OCI-LY7 (cell line): Measurements from ENCODE around the gene EFNA3. TPM values are rescaled to one million over a fixed set of nuclear protein-coding genes. Genes with fewer than 3 reads are reported as not detected.

ENCODE experiments used
- BruUV-seq: library from RNA; stranded (reverse); fragments of 400-500 nt; replicated peaks from 2 replicates; lab custom pipeline; 2021; lab: Mats Ljungman, UMichigan
- CTCF ChIA-PET: fragments of 300-600 bp; sonication (Branson Sonifier 250); formaldehyde crosslinking; loops from one replicate; lab custom pipeline; 2022; ENCODE audit warnings: antibody characterized with exemption; ENCODE audit not compliant: unreplicated experiment; lab: Charles Lee
- POLR2A ChIA-PET: fragments of 300-600 bp; sonication (Branson Sonifier 250); formaldehyde crosslinking; loops from one replicate; lab custom pipeline; 2022; ENCODE audit warnings: antibody characterized with exemption; lab: Charles Lee
- DNase-seq: peaks from one replicate; pipeline ENCODE4 v3.0.0-alpha.2; 2015; ENCODE audit warnings: low spot score
- H2AFZ ChIP-seq: fragments of 200-600 bp; sonication (generic), shearing (Covaris generic); 2 replicates; pipeline ENCODE4 v1.6.1; 2014; ENCODE audit warnings: mild to moderate bottlenecking, antibody characterized with exemption, low read length, moderate library complexity
- H3K27ac ChIP-seq: fragments of 200-600 bp; sonication (generic); 2 replicates; pipeline ENCODE4 v1.5.1; 2014; ENCODE audit warnings: mixed run types, low read depth, mild to moderate bottlenecking, moderate library complexity, low read length, inconsistent platforms; ENCODE audit not compliant: poor library complexity, severe bottlenecking
- H3K36me3 ChIP-seq: fragments of 200-600 bp; sonication (generic); 2 replicates; pipeline ENCODE4 v1.6.1; 2014; ENCODE audit warnings: mild to moderate bottlenecking, antibody characterized with exemption, low read length, moderate library complexity, mixed read lengths; ENCODE audit not compliant: insufficient read depth
- H3K4me1 ChIP-seq: fragments of 200-600 bp; sonication (generic); 2 replicates; pipeline ENCODE4 v1.5.1; 2014; ENCODE audit warnings: mild to moderate bottlenecking, low read length; ENCODE audit not compliant: insufficient read depth, poor library complexity, severe bottlenecking
- H3K4me2 ChIP-seq: fragments of 200-600 bp; sonication (generic); 2 replicates; pipeline ENCODE4 v1.6.1; 2014; ENCODE audit warnings: mild to moderate bottlenecking, low read length
- H3K4me3 ChIP-seq: fragments of 200-600 bp; sonication (generic); 2 replicates; pipeline ENCODE4 v1.5.1; 2014; ENCODE audit warnings: mild to moderate bottlenecking, low read depth, low read length; ENCODE audit not compliant: poor library complexity, severe bottlenecking
- H3K79me2 ChIP-seq: fragments of 200-600 bp; sonication (generic); 2 replicates; pipeline ENCODE4 v1.6.1; 2016; ENCODE audit warnings: low read depth, mild to moderate bottlenecking, low read length, moderate library complexity, mixed read lengths; ENCODE audit not compliant: insufficient read depth
- H3K9me2 ChIP-seq: fragments of 200-600 bp; sonication (generic); 2 replicates; pipeline ENCODE4 v1.6.1; 2016; ENCODE audit warnings: mild to moderate bottlenecking, low read length, mixed read lengths; ENCODE audit not compliant: insufficient read depth
- H3K9me3 ChIP-seq: fragments of 200-600 bp; sonication (generic); 2 replicates; pipeline ENCODE4 v1.6.1; 2014; ENCODE audit warnings: mild to moderate bottlenecking, mixed run types, low read length, mixed read lengths
- H4K20me1 ChIP-seq: fragments of 200-600 bp; sonication (generic); 2 replicates; pipeline ENCODE4 v1.6.1; 2014; ENCODE audit warnings: mild to moderate bottlenecking, antibody characterized with exemption, low read length, moderate library complexity, mixed read lengths; ENCODE audit not compliant: insufficient read depth
- EZH2phosphoT487 ChIP-seq: fragments of 200-600 bp; sonication (generic); IDR thresholded peaks from 2 replicates; pipeline ENCODE4 v1.6.1; 2018; ENCODE audit warnings: low read depth, borderline replicate concordance, mild to moderate bottlenecking, mixed run types, antibody characterized with exemption, low read length, moderate library complexity, mixed read lengths
- intact Hi-C: fragments of 100-400 bp; cut with micrococcal nuclease; formaldehyde crosslinking; loops from one replicate; pipeline ENCODE4 v1.10.0; 2022; ENCODE audit not compliant: unreplicated experiment
- total RNA-seq, 2 experiments: library from RNA; depleted of rRNA in 1 of 2; stranded (reverse); fragments of >200 nt in 1 of 2; shearing (Covaris generic) in 1 of 2; gene quantifications; 2 replicates each; pipeline ENCODE4 v1.2.3, GENCODE V29; 2014 to 2022
- TF ChIP-seq, protein P1 (sequence below): fragments of 200-600 bp; sonication (generic); conservative IDR thresholded peaks from 2 replicates; pipeline ENCODE4 v1.5.1; 2014; ENCODE audit warnings: mild to moderate bottlenecking, antibody characterized with exemption, low read length, moderate library complexity, mixed read lengths

EFNA3 gene
- total RNA-seq, 2 experiments from 2014 or later, result 6.7 to 10.8 TPM

DNA sequence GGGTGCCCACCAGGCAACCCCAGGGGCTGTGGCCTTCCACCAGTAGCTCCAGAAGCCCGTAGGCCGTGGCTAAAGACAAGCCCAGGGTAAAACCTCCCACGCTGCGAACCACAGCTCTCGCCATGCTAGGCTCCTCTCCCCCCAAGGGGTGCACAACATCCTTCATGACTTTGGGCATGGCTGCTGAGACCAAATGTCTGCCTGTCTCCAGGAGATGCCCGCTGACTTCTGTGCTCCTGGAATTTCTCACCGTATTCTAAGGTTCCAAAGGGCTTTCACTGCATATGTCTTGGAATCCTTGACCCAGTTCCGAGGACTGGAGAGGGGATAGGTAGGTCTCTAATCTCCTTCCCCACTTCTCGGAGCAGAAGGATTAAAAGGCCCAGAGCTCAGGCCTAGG lies 45.1 kb upstream of the EFNA3 start, which contains the start of the genes DCST1 and DCST2:
Gene DCST1 (plus strand): TSS at position 301 of the 400 bp plus-strand sequence. CDS start 213 bp downstream, outside the sequence.
Gene DCST2 (minus strand): TSS at position 258 of the 400 bp plus-strand sequence. CDS start 80 bp downstream, at position 178.
- H3K79me2 ChIP-seq, result no peaks in the 10 kb centered on the region
- ChIA-PET CTCF (no interaction called here), POLR2A (no interaction called here)
- H3K36me3 ChIP-seq, result no peaks in the 10 kb centered on the region
- intact Hi-C loops, result no loop called here
- H3K9me2 ChIP-seq, result no peaks in the 10 kb centered on the region
- no peak within 1 kb of the TSS for H3K27ac ChIP-seq
- no peak within 1 kb of the TSS for H2AFZ ChIP-seq
- no TSS peak for BruUV-seq
- H3K4me3 ChIP-seq, result no peak within 1 kb of the TSS
- H3K4me2 ChIP-seq, result no peak within 1 kb of the TSS
- no peaks in the 10 kb centered on the region for H4K20me1 ChIP-seq
- no peak for TF ChIP-seq EZH2phosphoT487
- TF ChIP-seq, protein P1, sequence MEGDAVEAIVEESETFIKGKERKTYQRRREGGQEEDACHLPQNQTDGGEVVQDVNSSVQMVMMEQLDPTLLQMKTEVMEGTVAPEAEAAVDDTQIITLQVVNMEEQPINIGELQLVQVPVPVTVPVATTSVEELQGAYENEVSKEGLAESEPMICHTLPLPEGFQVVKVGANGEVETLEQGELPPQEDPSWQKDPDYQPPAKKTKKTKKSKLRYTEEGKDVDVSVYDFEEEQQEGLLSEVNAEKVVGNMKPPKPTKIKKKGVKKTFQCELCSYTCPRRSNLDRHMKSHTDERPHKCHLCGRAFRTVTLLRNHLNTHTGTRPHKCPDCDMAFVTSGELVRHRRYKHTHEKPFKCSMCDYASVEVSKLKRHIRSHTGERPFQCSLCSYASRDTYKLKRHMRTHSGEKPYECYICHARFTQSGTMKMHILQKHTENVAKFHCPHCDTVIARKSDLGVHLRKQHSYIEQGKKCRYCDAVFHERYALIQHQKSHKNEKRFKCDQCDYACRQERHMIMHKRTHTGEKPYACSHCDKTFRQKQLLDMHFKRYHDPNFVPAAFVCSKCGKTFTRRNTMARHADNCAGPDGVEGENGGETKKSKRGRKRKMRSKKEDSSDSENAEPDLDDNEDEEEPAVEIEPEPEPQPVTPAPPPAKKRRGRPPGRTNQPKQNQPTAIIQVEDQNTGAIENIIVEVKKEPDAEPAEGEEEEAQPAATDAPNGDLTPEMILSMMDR, result no peak
- no peaks in the 10 kb centered on the region for H3K9me3 ChIP-seq
- no peaks in the 10 kb centered on the region for H3K4me1 ChIP-seq
- DNase-seq, result no peak

DNA sequence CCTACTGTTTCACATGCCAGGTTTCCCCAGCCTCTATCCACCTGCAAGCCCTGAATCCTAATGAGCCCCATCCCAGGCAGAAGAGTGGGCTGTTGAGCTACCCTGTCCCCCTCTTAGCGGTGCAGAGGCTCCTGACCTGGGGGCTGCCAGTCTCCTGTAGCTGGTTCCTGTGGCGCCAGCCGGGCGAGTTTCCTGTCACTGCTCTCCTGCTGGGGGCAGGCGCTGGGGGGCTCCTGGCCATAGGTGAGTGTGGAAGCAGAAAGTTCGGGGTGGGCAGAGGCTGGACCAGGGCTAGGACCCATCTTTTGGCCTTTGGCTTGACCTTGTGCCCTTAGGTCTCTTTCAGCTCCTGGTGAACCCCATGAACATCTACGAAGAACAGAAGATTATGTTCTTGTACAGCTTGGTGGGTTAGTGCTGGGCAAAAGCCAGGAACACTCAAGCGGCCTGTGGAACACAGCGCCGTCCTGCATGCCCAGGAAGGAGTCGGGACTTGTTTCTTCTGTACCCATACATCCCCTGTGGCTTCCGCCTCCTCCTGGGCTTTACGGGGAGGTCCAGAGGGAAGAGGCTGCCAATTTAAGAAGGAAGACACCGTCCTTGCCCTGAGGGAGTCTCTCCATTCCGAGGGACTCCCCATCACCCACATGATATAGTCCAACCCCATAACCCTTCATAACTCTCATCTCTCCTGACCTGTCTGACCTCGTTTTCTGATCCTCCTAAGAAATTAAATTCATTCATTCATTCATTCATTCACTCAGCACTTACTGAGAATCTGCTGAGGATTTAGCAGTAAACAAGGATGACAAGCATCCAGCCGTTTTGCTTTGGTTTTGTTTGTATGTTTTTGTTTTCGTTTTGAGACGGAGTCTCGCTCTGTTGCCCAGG lies 44.1 kb upstream of the EFNA3 start:
- Histone ChIP-seq H3K79me2 (no peaks in the 10 kb centered on the region), H3K9me2 (no peaks in the 10 kb centered on the region), H3K27ac (no peak overlapping the region), H3K4me2 (no peak overlapping the region), H2AFZ (no peak overlapping the region), H3K9me3 (no peaks in the 10 kb centered on the region), H3K4me3 (no peak overlapping the region), H3K4me1 (no peaks in the 10 kb centered on the region), H4K20me1 (no peaks in the 10 kb centered on the region), H3K36me3 (no peaks in the 10 kb centered on the region)
- TF ChIP-seq EZH2phosphoT487, result no peak
- TF ChIP-seq, protein P1, result no peak
- CTCF ChIA-PET, result no interaction called here
- POLR2A ChIA-PET, result interaction anchor here (0.6 kb wide), 2 partner anchors 22 to 1025 kb away, joined by 3 to 4 read pairs; no protein-coding TSS in a partner anchor
- intact Hi-C loops, result no loop called here
- no peak for DNase-seq
- BruUV-seq, result no TSS peak

DNA sequence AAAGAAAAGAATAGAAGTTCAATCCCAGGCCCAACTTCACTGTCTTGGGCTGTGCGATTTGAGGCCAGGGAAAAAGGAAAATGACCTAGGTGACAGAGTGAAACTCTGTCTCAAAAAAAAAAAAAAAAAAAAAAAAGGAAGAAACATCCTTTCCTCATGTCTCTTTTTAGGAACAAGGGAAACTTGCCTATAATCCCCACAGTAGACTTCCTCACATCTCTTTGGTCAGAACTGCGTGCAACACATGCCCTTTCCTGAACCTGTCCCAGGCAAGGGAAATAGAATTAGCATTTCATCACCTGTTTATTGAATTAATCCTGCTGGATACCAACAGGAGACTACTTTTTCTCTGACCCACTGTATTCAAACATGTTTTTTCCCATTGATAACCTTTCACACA lies 42.7 kb upstream of the EFNA3 start:
- BruUV-seq, result no TSS peak
- Histone ChIP-seq H2AFZ (no peak overlapping the region), H4K20me1 (no peaks in the 10 kb centered on the region), H3K79me2 (no peaks in the 10 kb centered on the region), H3K9me3 (no peaks in the 10 kb centered on the region), H3K36me3 (no peaks in the 10 kb centered on the region), H3K9me2 (no peaks in the 10 kb centered on the region), H3K4me1 (no peaks in the 10 kb centered on the region), H3K4me3 (no peak overlapping the region), H3K4me2 (no peak overlapping the region), H3K27ac (no peak overlapping the region)
- intact Hi-C loops, result no loop called here
- CTCF ChIA-PET, result no interaction called here
- no peak for TF ChIP-seq EZH2phosphoT487
- TF ChIP-seq, protein P1, result no peak
- POLR2A ChIA-PET, result no interaction called here
- no peak for DNase-seq
